ENCODE results near the gene AMMECR1L. TPM values are rescaled to one million over a fixed set of nuclear protein-coding genes. Genes with fewer than 3 reads are reported as not detected.
"Not testable (repeated sequence)": the region's sequence is repeated elsewhere in the genome, so short reads cannot be mapped to it uniquely, and the experiment has no call there.

Gene AMMECR1L
- total RNA-seq, 2 experiments from 2014 or later, result 14.7 to 15.7 TPM

GRCh38 chr2:127812441-127812840 lies 73.3 kb downstream of the AMMECR1L start:
- H3K27ac Mint-ChIP-seq; H3K9me3 Mint-ChIP-seq; H3K4me3 Mint-ChIP-seq; DNase-seq; H3K36me3 Mint-ChIP-seq; ATAC-seq (ENCODE audit: low read depth): not testable (repeated sequence)
- POLR2A ChIA-PET, result interaction anchor here (1.1 to 2.2 kb wide), 3 partner anchors 11 to 46 kb away, joined by 4 to 9 read pairs (median 8); partner anchors contain the start of gene POLR2D
- Mint-ChIP-seq H3K27me3 (peaks cover 19% of the 10 kb centered on the region), H3K4me1 (peaks cover 27% of the 10 kb centered on the region)

Other genes with a start within 250 kb of the AMMECR1L start
- gene GPR17, start 239.8 kb downstream of the AMMECR1L start, total RNA-seq, result not detected
- gene LIMS2, start 210.4 kb downstream of the AMMECR1L start, total RNA-seq, result 10 to 100 TPM; 21.7 to 24.9 TPM
- 1 to 10 TPM; 7.5 to 8.7 TPM for gene SFT2D3, start 184.5 kb downstream of the AMMECR1L start, total RNA-seq
- gene WDR33, start 74.8 kb downstream of the AMMECR1L start, total RNA-seq, result 10 to 100 TPM; 69.1 to 82.2 TPM
- 10 to 100 TPM; 37.7 to 43.4 TPM for gene POLR2D, start 27.8 kb downstream of the AMMECR1L start, total RNA-seq
- gene SAP130, start 142.1 kb upstream of the AMMECR1L start, total RNA-seq, result 10 to 100 TPM; 37.8 to 41.4 TPM
- gene UGGT1, start 205.2 kb upstream of the AMMECR1L start, total RNA-seq, result 10 to 100 TPM; 55.4 to 56.5 TPM

Data from activated naive CD8-positive, alpha-beta T cell treated with anti-CD3 and anti-CD28 coated beads, Interleukin-2, amount 10 ng/mL, durations not matched to agents 7 days and 5 days (primary cell).